ENCODE results near the gene FBXW9.

The FBXW9 gene

GRCh38 chr19:12711187-12711586 is 14.8 kb upstream of the FBXW9 start:
- no peak overlapping the region for H3K4me2 ChIP-seq (ENCODE audit: low read depth, low read length, poor library complexity, severe bottlenecking)
- H3K27ac ChIP-seq (ENCODE audit: low read depth, low read length), result no peak overlapping the region
- no peaks in the 10 kb centered on the region for H3K27me3 ChIP-seq (ENCODE audit: low read length)
- peaks cover 14% of the 10 kb centered on the region; the same call in 1 of the 2 replicates for H3K36me3 ChIP-seq (ENCODE audit: low read length)
- H2AFZ ChIP-seq (ENCODE audit: low read depth, low read length, severe bottlenecking), result no peak overlapping the region
- no peaks in the 10 kb centered on the region for H3F3A ChIP-seq (ENCODE audit: insufficient read depth)
- H4K20me1 ChIP-seq (ENCODE audit: low read depth, low read length), result no peaks in the 10 kb centered on the region
- H3K9ac ChIP-seq (ENCODE audit: low read length), result no peak overlapping the region
- H3K9me2 ChIP-seq (replicated peaks; ENCODE audit: insufficient read depth, low read length), result no peaks in the 10 kb centered on the region
- TF ChIP-seq EZH2phosphoT487 (conservative IDR thresholded peaks at IDR 0.05; ENCODE audit: low read length) (no peak), CTCF (IDR thresholded peaks at IDR 0.05; ENCODE audit: insufficient read depth, low read length, poor library complexity, severe bottlenecking) (no peak)
- no peaks in the 10 kb centered on the region for H3K9me3 ChIP-seq (ENCODE audit: insufficient read depth, low read length)
- H3K4me3 ChIP-seq (ENCODE audit: insufficient read depth, low read length, poor library complexity, severe bottlenecking), result no peak overlapping the region
- H3K79me2 ChIP-seq (ENCODE audit: insufficient read depth, low read length), result peaks cover 8% of the 10 kb centered on the region; the same call in 1 of the 2 replicates

- Histone ChIP-seq H3K36me3 (ENCODE audit: low read length) (peaks cover 15% of the 10 kb centered on the region; the same call in 1 of the 2 replicates), H3K4me3 (ENCODE audit: insufficient read depth, low read length, poor library complexity, severe bottlenecking) (no peak overlapping the region), H3K9ac (ENCODE audit: low read length) (no peak overlapping the region), H2AFZ (ENCODE audit: low read depth, low read length, severe bottlenecking) (no peak overlapping the region), H3K79me2 (ENCODE audit: insufficient read depth, low read length) (peaks cover 3% of the 10 kb centered on the region; the same call in 1 of the 2 replicates), H3K27ac (ENCODE audit: low read depth, low read length) (no peak overlapping the region), H3K4me2 (ENCODE audit: low read depth, low read length, poor library complexity, severe bottlenecking) (no peak overlapping the region), H3K9me2 (replicated peaks; ENCODE audit: insufficient read depth, low read length) (no peaks in the 10 kb centered on the region), H4K20me1 (ENCODE audit: low read depth, low read length) (no peaks in the 10 kb centered on the region), H3K9me3 (ENCODE audit: insufficient read depth, low read length) (no peaks in the 10 kb centered on the region), H3K27me3 (ENCODE audit: low read length) (no peaks in the 10 kb centered on the region), H3F3A (ENCODE audit: insufficient read depth) (peaks cover 4% of the 10 kb centered on the region; the same call in 1 of the 2 replicates)
- TF ChIP-seq CTCF (IDR thresholded peaks at IDR 0.05; ENCODE audit: insufficient read depth, low read length, poor library complexity, severe bottlenecking) (no peak), EZH2phosphoT487 (conservative IDR thresholded peaks at IDR 0.05; ENCODE audit: low read length) (no peak)
Observed at GRCh38 chr19:12708641-12709040, 12.2 kb upstream of the FBXW9 start.

GRCh38 chr19:12706332-12706718 is 9.9 kb upstream of the FBXW9 start:
- H3K9ac ChIP-seq (ENCODE audit: low read length), result no peak overlapping the region
- H3K36me3 ChIP-seq (ENCODE audit: low read length), result peaks cover 15% of the 10 kb centered on the region; the same call in 1 of the 2 replicates
- H3K4me3 ChIP-seq (ENCODE audit: insufficient read depth, low read length, poor library complexity, severe bottlenecking), result no peak overlapping the region
- no peaks in the 10 kb centered on the region for H3K9me3 ChIP-seq (ENCODE audit: insufficient read depth, low read length)
- no peaks in the 10 kb centered on the region for H4K20me1 ChIP-seq (ENCODE audit: low read depth, low read length)
- no peak overlapping the region for H3K27ac ChIP-seq (ENCODE audit: low read depth, low read length)
- H3K27me3 ChIP-seq (ENCODE audit: low read length), result no peaks in the 10 kb centered on the region
- peaks cover 4% of the 10 kb centered on the region; the same call in 1 of the 2 replicates for H3F3A ChIP-seq (ENCODE audit: insufficient read depth)
- H3K79me2 ChIP-seq (ENCODE audit: insufficient read depth, low read length), result peaks cover 3% of the 10 kb centered on the region; the same call in 1 of the 2 replicates
- no peaks in the 10 kb centered on the region for H3K9me2 ChIP-seq (replicated peaks; ENCODE audit: insufficient read depth, low read length)
- H3K4me2 ChIP-seq (ENCODE audit: low read depth, low read length, poor library complexity, severe bottlenecking), result no peak overlapping the region
- H2AFZ ChIP-seq (ENCODE audit: low read depth, low read length, severe bottlenecking), result no peak overlapping the region
- no peak for TF ChIP-seq EZH2phosphoT487 (conservative IDR thresholded peaks at IDR 0.05; ENCODE audit: low read length)
- no peak for TF ChIP-seq CTCF (IDR thresholded peaks at IDR 0.05; ENCODE audit: insufficient read depth, low read length, poor library complexity, severe bottlenecking)
